Neural cell (in vitro differentiated cells): ENCODE data around the gene FAF1. TPM values are rescaled to one million over a fixed set of nuclear protein-coding genes. Genes with fewer than 3 reads are reported as not detected.

Source experiments
- H2AFZ ChIP-seq: fragments of 200-600, 300-800 bp; sonication (generic), shearing (Covaris generic); 2 replicates; pipeline ENCODE4 v1.6.0; 2014; ENCODE audit warnings: low read depth, mild to moderate bottlenecking, antibody characterized with exemption, low read length, moderate library complexity
- H3F3A ChIP-seq: fragments of 200-600 bp; shearing (Covaris generic); 2 replicates; pipeline ENCODE4 v1.6.1; 2016; ENCODE audit warnings: mild to moderate bottlenecking, moderate library complexity, mixed read lengths, antibody characterized with exemption, low read length; ENCODE audit not compliant: insufficient read depth, poor library complexity, severe bottlenecking
- H3K27ac ChIP-seq: fragments of 200-600, 300-800 bp; sonication (generic), shearing (Covaris generic); 2 replicates; pipeline ENCODE4 v1.5.1; 2014; ENCODE audit warnings: mild to moderate bottlenecking, low read length, moderate library complexity
- H3K27me3 ChIP-seq: fragments of 300-800, 200-600 bp; sonication (generic), shearing (Covaris generic); 2 replicates; pipeline ENCODE4 v1.6.0; 2014; ENCODE audit warnings: mild to moderate bottlenecking, low read depth, low read length, moderate library complexity; ENCODE audit not compliant: insufficient read depth
- H3K36me3 ChIP-seq: fragments of 300-800, 200-600 bp; sonication (generic), shearing (Covaris generic); 2 replicates; pipeline ENCODE4 v1.5.1; 2014; ENCODE audit warnings: mild to moderate bottlenecking, antibody characterized with exemption, low read length, moderate library complexity; ENCODE audit not compliant: insufficient read depth
- H3K4me2 ChIP-seq: fragments of 300-800, 200-600 bp; sonication (generic), shearing (Covaris generic); 2 replicates; pipeline ENCODE4 v1.6.0; 2014; ENCODE audit warnings: mild to moderate bottlenecking, low read length
- H3K4me3 ChIP-seq: fragments of 300-800, 200-600 bp; sonication (generic), shearing (Covaris generic); 2 replicates; pipeline ENCODE4 v1.5.1; 2014; ENCODE audit warnings: mild to moderate bottlenecking, low read length, moderate library complexity
- H3K79me2 ChIP-seq: fragments of 200-600 bp; shearing (Covaris generic); replicated peaks from 2 replicates; pipeline ENCODE4 v1.6.0; 2014; ENCODE audit warnings: mild to moderate bottlenecking, low read length, moderate library complexity; ENCODE audit not compliant: insufficient read depth
- H3K9ac ChIP-seq: fragments of 300-800, 200-600 bp; sonication (generic), shearing (Covaris generic); 2 replicates; pipeline ENCODE4 v1.6.1; 2016; ENCODE audit warnings: mild to moderate bottlenecking, low read length, mixed read lengths
- H3K9me2 ChIP-seq: fragments of 200-600 bp; shearing (Covaris generic); 2 replicates; pipeline ENCODE4 v1.6.1; 2016; ENCODE audit warnings: mild to moderate bottlenecking, low read length, mixed read lengths; ENCODE audit not compliant: insufficient read depth
- H3K9me3 ChIP-seq: fragments of 200-600, 300-800 bp; sonication (generic), shearing (Covaris generic); 2 replicates; pipeline ENCODE4 v1.6.1; 2016; ENCODE audit warnings: mild to moderate bottlenecking, mixed run types, low read length, moderate library complexity, mixed read lengths
- H4K20me1 ChIP-seq: fragments of 200-600 bp; shearing (Covaris generic); 2 replicates; pipeline ENCODE4 v1.6.1; 2016; ENCODE audit warnings: mild to moderate bottlenecking, mixed run types; ENCODE audit not compliant: insufficient read depth
- CTCF ChIP-seq: fragments of 450-650 bp; IDR thresholded peaks from 2 replicates; pipeline ENCODE4 v1.5.1; 2014; ENCODE audit warnings: antibody characterized with exemption, mild to moderate bottlenecking, moderate library complexity; ENCODE audit not compliant: poor library complexity, severe bottlenecking
- EP300 ChIP-seq: fragments of 450-650 bp; conservative IDR thresholded peaks from 2 replicates; pipeline ENCODE4 v1.6.1; 2014; ENCODE audit warnings: antibody characterized with exemption, mild to moderate bottlenecking, moderate library complexity; ENCODE audit not compliant: poor library complexity, severe bottlenecking
- EZH2 ChIP-seq: fragments of 200-600, 300-800 bp; shearing (Covaris generic), sonication (generic); IDR thresholded peaks from 2 replicates; pipeline ENCODE4 v1.6.1; 2014; ENCODE audit warnings: antibody characterized with exemption, low read length, borderline replicate concordance, mild to moderate bottlenecking; ENCODE audit not compliant: insufficient read depth, poor library complexity, severe bottlenecking
- MXI1 ChIP-seq: fragments of 450-650 bp; conservative IDR thresholded peaks from 2 replicates; pipeline ENCODE4 v1.6.1; 2014; ENCODE audit warnings: antibody characterized with exemption, mild to moderate bottlenecking; ENCODE audit not compliant: poor library complexity, severe bottlenecking
- POLR2AphosphoS5 ChIP-seq: IDR thresholded peaks from 2 replicates; pipeline ENCODE4 v1.6.1; 2012
- RAD21 ChIP-seq: fragments of 450-650 bp; conservative IDR thresholded peaks from 2 replicates; pipeline ENCODE4 v1.6.1; 2014; ENCODE audit warnings: antibody characterized with exemption, mild to moderate bottlenecking, moderate library complexity
- REST ChIP-seq: IDR thresholded peaks from 2 replicates; pipeline ENCODE4 v1.6.1; 2012; ENCODE audit warnings: borderline replicate concordance
- SMC3 ChIP-seq: fragments of 450-650 bp; conservative IDR thresholded peaks from 2 replicates; pipeline ENCODE4 v1.6.1; 2014; ENCODE audit warnings: antibody characterized with exemption, mild to moderate bottlenecking, moderate library complexity; ENCODE audit not compliant: poor library complexity
- TAF1 ChIP-seq: IDR thresholded peaks from 2 replicates; pipeline ENCODE4 v1.6.1; 2012; ENCODE audit warnings: low read depth
- polyA plus RNA-seq: library from polyadenylated mRNA; depleted of rRNA; stranded (reverse); fragments of >200 nt; gene quantifications from 2 replicates; pipeline ENCODE4 v1.2.3, GENCODE V29; 2014

FAF1 gene
- polyA plus RNA-seq, 1 donor from 2014 or later: 52.1 TPM

GRCh38 chr1:50458507-50458906 lies 501.6 kb downstream of the FAF1 start:
- Histone ChIP-seq H3K9me2 (no peaks in the 10 kb centered on the region), H3K27ac (no peak overlapping the region), H3K27me3 (no peaks in the 10 kb centered on the region), H2AFZ (no peak overlapping the region), H3K9me3 (no peaks in the 10 kb centered on the region), H3K79me2 (no peaks in the 10 kb centered on the region), H3K9ac (no peak overlapping the region), H3F3A (no peaks in the 10 kb centered on the region), H3K36me3 (no peaks in the 10 kb centered on the region), H3K4me3 (no peak overlapping the region), H4K20me1 (no peaks in the 10 kb centered on the region), H3K4me2 (no peak overlapping the region)
- no peak for TF ChIP-seq MXI1
- no peak for TF ChIP-seq EZH2
- TF ChIP-seq EP300: no peak
- no peak for TF ChIP-seq TAF1
- TF ChIP-seq POLR2AphosphoS5: no peak
- TF ChIP-seq RAD21: no peak
- no peak for TF ChIP-seq SMC3
- TF ChIP-seq CTCF: no peak
- TF ChIP-seq REST: no peak

- H3K9me3 ChIP-seq: no peaks in the 10 kb centered on the region
- H3K27me3 ChIP-seq: no peaks in the 10 kb centered on the region
- no peak overlapping the region for H3K9ac ChIP-seq
- H3K4me2 ChIP-seq: no peak overlapping the region
- H3K4me3 ChIP-seq: no peak overlapping the region
- no peak for TF ChIP-seq EP300
- TF ChIP-seq MXI1: no peak
- no peak for TF ChIP-seq CTCF
- TF ChIP-seq RAD21: no peak
- TF ChIP-seq POLR2AphosphoS5: no peak
- TF ChIP-seq REST: no peak
- TF ChIP-seq EZH2: no peak
- no peak for TF ChIP-seq TAF1
- TF ChIP-seq SMC3: no peak
- H3K9me2 ChIP-seq: no peaks in the 10 kb centered on the region
- no peaks in the 10 kb centered on the region for H4K20me1 ChIP-seq
- no peaks in the 10 kb centered on the region for H3F3A ChIP-seq
- no peaks in the 10 kb centered on the region for H3K79me2 ChIP-seq
- no peak overlapping the region for H2AFZ ChIP-seq
- H3K36me3 ChIP-seq: no peaks in the 10 kb centered on the region
- no peak overlapping the region for H3K27ac ChIP-seq
Measured at GRCh38 chr1:50454911-50455310, 505.2 kb downstream of the FAF1 start.
